HepG2 (cell line): ENCODE data around the gene FGF1. TPM values are rescaled to one million over a fixed set of nuclear protein-coding genes. Genes with fewer than 3 reads are reported as not detected.

Experiments
- ATAC-seq: fragments of 200-7000 bp; cut with Tn5 transposase; 3 replicates; pipeline ENCODE4 v1.9.1; 2020; ENCODE audit warnings: mild to moderate bottlenecking, moderate library complexity
- BruUV-seq: library from RNA; stranded (reverse); fragments of 400-500 nt; replicated peaks from 2 replicates; lab custom pipeline; 2021; lab: Mats Ljungman, UMichigan
- CTCF ChIA-PET: fragments of 300-600 bp; formaldehyde crosslinking; extraction: SDS; loops from one replicate; lab custom pipeline; 2021; ENCODE audit warnings: low total read pairs, inconsistent platforms, low intra/inter-chr PET ratio; lab: Yijun Ruan, JAX
- POLR2A ChIA-PET: fragments of 350-600 bp; sonication (Branson Sonifier 250); formaldehyde crosslinking; loops from one replicate; lab custom pipeline; 2020; ENCODE audit warnings: antibody characterized with exemption, inconsistent platforms; lab: Yijun Ruan, JAX
- DNase-seq: peaks from one replicate; pipeline ENCODE4 v3.0.0-alpha.2; 2015; ENCODE audit warnings: low spot score
- FAIRE-seq: peaks from 3 replicates; lab custom pipeline; 2011; peaks lifted over from hg19 to GRCh38; lab: Jason Lieb, UNC
- H2AFZ ChIP-seq: one replicate; pipeline ENCODE4 v1.6.1; 2011; ENCODE audit warnings: low read length, inconsistent platforms
- H3K27ac ChIP-seq: fragments of 300-600 bp; 3 replicates; pipeline ENCODE4 v1.8.0; 2011; ENCODE audit warnings: mixed run types, mild to moderate bottlenecking, mixed read lengths, low read length, inconsistent platforms; ENCODE audit not compliant: insufficient read depth; ENCODE audit errors: extremely low read length
- H3K27me3 ChIP-seq, 2 experiments: fragments of 200-600 bp in 1 of 2; 2 replicates in 1 of 2; 3 replicates in 1 of 2; pipeline versions ENCODE4 v1.6.0 to v1.8.0; 2011; ENCODE audit warnings: low read length in 2 of 2, mild to moderate bottlenecking in 2 of 2, moderate library complexity in 2 of 2, inconsistent platforms in 1 of 2; ENCODE audit not compliant: insufficient read depth in 2 of 2, control insufficient read depth in 1 of 2
- H3K36me3 ChIP-seq, 2 experiments: fragments of 200-600 bp in 1 of 2; replicated peaks in 1 of 2; 2 replicates in 1 of 2; 3 replicates in 1 of 2; pipeline versions ENCODE4 v1.5.1 to v1.8.0; 2011; ENCODE audit warnings: low read length in 2 of 2, inconsistent platforms in 1 of 2; ENCODE audit not compliant: insufficient read depth in 2 of 2, control insufficient read depth in 1 of 2
- H3K4me1 ChIP-seq: 2 replicates; pipeline ENCODE4 v1.5.1; 2012; ENCODE audit warnings: low read length, inconsistent platforms; ENCODE audit not compliant: insufficient read depth
- H3K4me2 ChIP-seq: 2 replicates; pipeline ENCODE4 v1.6.0; 2011; ENCODE audit warnings: low read depth, low read length, inconsistent platforms
- H3K4me3 ChIP-seq, 3 experiments: fragments of 200-600 bp in 1 of 3; sonication (generic), shearing (Covaris generic) in 1 of 3; replicated peaks in 1 of 3; 2 replicates each; pipeline ENCODE4 v1.5.1; 2011 to 2016; ENCODE audit warnings: low read length in 3 of 3, inconsistent platforms in 2 of 3, low read depth in 2 of 3, mild to moderate bottlenecking in 2 of 3, control low read depth in 1 of 3, mixed read lengths in 1 of 3; ENCODE audit not compliant: insufficient read depth in 1 of 3
- H3K79me2 ChIP-seq: one replicate; pipeline ENCODE4 v1.6.1; 2011; ENCODE audit warnings: low read length, inconsistent platforms; ENCODE audit not compliant: insufficient read depth
- H3K9ac ChIP-seq: 2 replicates; pipeline ENCODE4 v1.6.0; 2011; ENCODE audit warnings: mild to moderate bottlenecking, low read depth, low read length, inconsistent platforms; ENCODE audit not compliant: insufficient read depth
- H3K9me3 ChIP-seq: 2 replicates; pipeline ENCODE4 v1.5.1; 2012; ENCODE audit warnings: mild to moderate bottlenecking, low read length
- H4K20me1 ChIP-seq: 2 replicates; pipeline ENCODE4 v1.6.0; 2011; ENCODE audit warnings: inconsistent platforms, mild to moderate bottlenecking, low read length, moderate library complexity; ENCODE audit not compliant: insufficient read depth
- DNMT3B ChIP-seq: conservative IDR thresholded peaks from 2 replicates; pipeline ENCODE4 v1.6.1; 2016; ENCODE audit warnings: missing biosample characterization, control low read depth
- GTF2F1 ChIP-seq: fragments of 150-350 bp; IDR thresholded peaks from 2 replicates; pipeline ENCODE4 v1.6.1; 2014; ENCODE audit warnings: low read length
- MXD4 ChIP-seq: IDR thresholded peaks from 2 replicates; pipeline ENCODE4 v1.6.1; 2016; ENCODE audit warnings: mild to moderate bottlenecking, missing biosample characterization, missing genetic modification reagents
- POLR2A ChIP-seq, 2 experiments: IDR thresholded peaks; 2 replicates each; pipeline ENCODE4 v1.6.1; 2011; ENCODE audit warnings: low read depth in 2 of 2, low read length in 2 of 2, mild to moderate bottlenecking in 1 of 2, moderate library complexity in 1 of 2; ENCODE audit not compliant: insufficient read depth in 1 of 2
- RAD51 ChIP-seq: fragments of 450-650 bp; IDR thresholded peaks from 2 replicates; pipeline ENCODE4 v1.6.1; 2016; ENCODE audit warnings: borderline replicate concordance
- ZBTB10 ChIP-seq: sonication (generic); formaldehyde crosslinking; IDR thresholded peaks from 2 replicates; pipeline ENCODE4 v1.4.0; 2020; ENCODE audit warnings: missing genetic modification reagents, borderline replicate concordance
- ZBTB44 ChIP-seq: sonication (generic); formaldehyde crosslinking; IDR thresholded peaks from 2 replicates; pipeline ENCODE4 v1.4.0; 2020; ENCODE audit warnings: missing genetic modification reagents
- ZNF607 ChIP-seq: sonication (generic); formaldehyde crosslinking; IDR thresholded peaks from 2 replicates; pipeline ENCODE4 v1.5.1; 2020; ENCODE audit warnings: missing genetic modification reagents, mild to moderate bottlenecking, borderline replicate concordance
- ZNF775 ChIP-seq: sonication (generic); formaldehyde crosslinking; IDR thresholded peaks from 2 replicates; pipeline ENCODE4 v1.4.0; 2020; ENCODE audit warnings: missing genetic modification reagents, mild to moderate bottlenecking, moderate library complexity, borderline replicate concordance
- ZNF777 ChIP-seq: sonication (generic); formaldehyde crosslinking; IDR thresholded peaks from 2 replicates; pipeline ENCODE4 v1.4.0; 2020; ENCODE audit warnings: missing genetic modification reagents
- WGBS: methylation state at CpG from one replicate; pipeline ENCODE4 v1.1.6; 2017; ENCODE audit warnings: low lambda C conversion rate; 5-methylcytosine and 5-hydroxymethylcytosine counted together
- in situ Hi-C: cut with HindIII; loops from 2 replicates; pipeline ENCODE4 v1.10.0; 2017; ENCODE audit warnings: low pct_unique_long_range_greater_than_20kb; ENCODE audit not compliant: extremely low pct_ligation_motif_present
- intact Hi-C: fragments of 100-400 bp; cut with micrococcal nuclease; formaldehyde crosslinking; loops from one replicate; pipeline ENCODE4 v1.10.0; 2022; ENCODE audit not compliant: unreplicated experiment
- polyA plus RNA-seq, 8 experiments: library from polyadenylated mRNA; depleted of rRNA in 3 of 8; stranded (reverse) in 7 of 8; unstranded in 1 of 8; fragments of >200 nt; fragmentation: Illumina TruSeq in 4 of 8; extraction: Trizol in 4 of 8; gene quantifications; 2 replicates each; pipeline versions ENCODE4 v1.2.1 to v1.2.3, GENCODE V29; 2011 to 2016; ENCODE audit warnings: low read depth in 4 of 8, missing spikeins in 1 of 8, mixed read lengths in 1 of 8; ENCODE audit not compliant: insufficient read depth in 1 of 8
- total RNA-seq, 5 experiments: library from RNA; depleted of rRNA; stranded (reverse); fragments of >200 nt; fragmentation: Illumina TruSeq; extraction: Trizol; gene quantifications; 2 replicates each; pipeline ENCODE4 v1.2.3, GENCODE V29; 2016; ENCODE audit warnings: low read depth in 1 of 5

The FGF1 gene
- total and polyA plus RNA-seq, 2 of the 13 experiments (the other 11 are each of a cell fraction or from before 2014, with no cell fraction given), result not detected

- Histone ChIP-seq H4K20me1 (no peaks in the 10 kb centered on the region), H3K4me2 (no peak overlapping the region), H3K4me1 (no peaks in the 10 kb centered on the region; the same call in 1 of the 2 replicates), H3K79me2 (no peaks in the 10 kb centered on the region), H3K27ac (no peak overlapping the region), H3K27me3 (0 out of 5 replicates have a peak, but pooled peaks cover 0 to 6% of the 10 kb centered on the region in 2 experiments), H3K9me3 (no peaks in the 10 kb centered on the region), H3K4me3 (no peak overlapping the region), H3K36me3 (no peaks in the 10 kb centered on the region), H3K9ac (no peak overlapping the region), H2AFZ (no peak overlapping the region)
- BruUV-seq, result no TSS peak
- intact Hi-C loops (no loop called here), in situ Hi-C loops (loop anchor here (5.0 kb wide), 1 partner anchor 39 kb away; no protein-coding TSS in a partner anchor)
- FAIRE-seq (no peak), DNase-seq (no peak), ATAC-seq (no peak)
- POLR2A ChIA-PET, result no interaction called here
- CTCF ChIA-PET, result interaction anchor here (4.4 kb wide), 1 partner anchor 40 kb away, joined by 76 read pairs; no protein-coding TSS in a partner anchor
- 13% methylated on average over 1 of the region's 3 CpGs for WGBS
- TF ChIP-seq DNMT3B (CRISPR knock-in tag) (no peak), ZNF775 (no peak), ZBTB44 (CRISPR knock-in tag) (no peak), POLR2A (IDR thresholded peaks at IDR 0.05; ENCODE audit: insufficient read depth in 1 of 2, low read depth in 2 of 2, low read length in 2 of 2) (no peak), GTF2F1 (no peak), RAD51 (no peak), ZBTB10 (CRISPR knock-in tag) (no peak), MXD4 (CRISPR knock-in tag) (no peak), ZNF607 (CRISPR knock-in tag) (no peak), ZNF777 (CRISPR knock-in tag) (no peak)
These were observed 10.5 kb upstream of the FGF1 start for GRCh38 chr5:142696379-142696778.
